Stimulated activated CD4-positive, alpha-beta T cell treated with anti-CD3 and anti-CD28 coated beads, Interleukin-15, amount 100 ng/mL, for 48 hours (primary cell): ENCODE measurements around the gene BRD9.

ENCODE experiments used
- DNase-seq, 2 donors: peaks; one replicate each; pipeline ENCODE4 v3.0.0-alpha.2; 2020; ENCODE audit warnings: low read depth in 2 of 2

The BRD9 gene

DNA sequence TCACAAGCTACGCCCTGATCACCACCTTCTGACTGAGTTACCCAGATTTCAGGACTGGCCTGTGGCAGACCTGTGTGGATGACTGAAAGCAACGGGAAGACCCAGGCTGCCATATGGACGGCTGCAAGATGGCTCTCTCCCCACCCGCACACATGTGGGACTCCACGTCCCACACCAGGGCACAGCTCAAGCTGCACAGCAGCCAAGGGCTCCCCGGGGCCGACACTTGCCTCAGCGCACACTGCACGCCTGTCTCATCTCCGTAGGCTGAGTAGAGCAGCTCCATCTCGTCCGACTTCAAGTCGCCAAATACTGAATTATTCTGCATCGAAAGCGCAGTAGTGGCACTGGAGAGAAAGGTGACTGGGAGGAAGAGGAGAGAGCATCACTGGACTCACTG is 14.5 kb downstream of the BRD9 start:
- DNase-seq: no peak

DNA sequence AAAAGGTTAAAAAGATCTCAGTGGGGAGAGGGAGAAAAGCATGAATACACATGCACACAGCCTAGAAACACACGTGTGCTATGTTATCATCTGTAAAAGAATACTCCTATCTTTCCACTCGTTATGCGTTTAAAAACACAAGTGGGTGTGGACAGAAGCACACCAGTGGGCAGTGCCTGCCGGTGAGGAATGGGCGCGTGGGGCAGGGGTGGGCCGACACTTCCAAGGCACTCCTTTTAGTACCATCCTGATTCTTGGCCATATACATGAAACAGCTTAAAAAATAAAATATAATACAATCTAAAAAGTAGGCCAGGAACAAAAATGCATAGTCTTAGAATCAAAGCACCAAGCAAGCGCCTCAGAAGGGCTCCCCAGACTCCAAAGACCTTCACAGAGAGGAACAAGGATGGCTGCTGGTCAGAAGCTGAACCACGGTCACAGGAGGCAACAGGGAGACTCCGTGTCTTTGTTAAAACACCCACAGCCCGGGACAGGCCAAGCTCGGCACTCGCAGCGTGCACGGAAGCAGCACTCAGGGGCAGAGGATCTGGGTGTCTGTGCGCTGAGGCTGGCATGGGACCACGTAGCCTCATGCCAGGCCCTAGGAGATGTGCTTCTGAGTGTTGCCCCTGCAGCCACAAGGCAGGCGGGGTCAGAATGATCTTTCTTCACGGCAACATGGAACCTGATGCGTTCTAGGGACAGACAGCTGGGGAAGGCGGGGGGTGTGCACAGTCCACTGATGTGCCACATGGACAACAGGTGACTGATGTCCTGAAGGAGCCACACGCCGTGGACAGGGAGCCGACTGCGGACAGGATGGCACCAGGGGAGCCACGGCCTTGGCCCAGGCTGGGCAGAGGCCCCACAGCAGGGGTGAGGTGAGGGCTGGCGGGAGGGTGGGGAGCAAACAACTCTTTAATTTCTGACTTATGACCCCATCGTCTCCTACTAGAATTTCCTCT is 15.9 kb downstream of the BRD9 start:
- no peak for DNase-seq

DNA sequence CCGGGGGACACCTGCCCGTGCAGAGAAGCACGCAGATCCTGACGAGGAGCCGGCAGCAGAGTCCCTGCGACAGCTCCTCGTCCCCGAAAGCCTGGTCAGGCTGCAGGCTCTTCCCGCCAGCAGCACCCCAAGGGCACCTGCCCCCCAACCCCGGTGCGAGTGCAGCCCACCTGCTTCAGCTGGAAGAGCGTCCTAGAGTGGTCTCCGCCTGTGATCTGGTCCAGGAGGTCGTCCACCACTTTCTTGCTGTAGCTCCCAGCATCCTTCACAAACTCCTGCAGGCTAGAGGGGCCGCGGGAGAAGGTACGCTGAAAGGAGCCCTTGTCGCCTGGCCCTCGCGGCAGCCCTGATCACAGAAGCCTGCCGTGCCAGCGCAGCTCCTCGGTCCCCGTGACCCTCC is 16.7 kb downstream of the BRD9 start:
- no peak for DNase-seq

DNA sequence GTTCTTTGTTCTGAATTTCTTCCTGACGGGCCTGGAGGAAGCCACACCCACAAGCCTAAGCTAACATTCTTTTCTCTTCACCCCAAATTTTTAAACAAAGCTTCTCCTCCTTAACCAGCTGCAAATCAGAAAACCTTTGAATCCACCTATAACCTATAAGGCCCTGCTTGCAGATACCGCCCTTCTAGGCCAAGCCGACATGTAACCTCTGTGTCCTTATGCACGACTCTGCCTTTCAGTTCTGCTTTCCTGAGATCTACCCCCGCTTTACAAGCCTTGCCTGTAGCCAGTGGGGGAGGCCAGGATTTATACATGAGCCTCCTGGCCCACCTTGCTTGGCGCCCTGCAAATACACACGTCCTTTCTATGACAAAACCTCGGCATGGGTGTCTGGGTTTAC is 19.3 kb downstream of the BRD9 start:
- DNase-seq: no peak

DNA sequence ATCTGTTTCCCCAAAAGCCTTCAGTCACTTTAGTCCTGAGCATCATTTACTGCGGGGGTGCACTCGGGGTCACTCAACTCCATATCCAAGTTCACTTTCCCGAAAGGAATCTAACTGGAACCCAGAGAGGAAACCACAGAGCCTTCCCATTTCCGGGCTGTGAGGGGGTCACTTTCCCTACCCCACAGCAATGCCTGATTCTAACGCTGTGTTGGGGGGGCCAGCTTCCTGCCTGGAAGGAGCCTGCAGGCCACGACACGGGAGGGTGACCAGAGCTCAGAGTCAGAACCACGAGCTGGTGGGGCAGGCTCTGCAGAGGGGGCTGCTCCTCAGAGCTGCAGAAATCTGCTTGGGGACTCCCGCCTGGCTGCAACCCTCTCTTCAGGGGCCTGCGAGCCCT is 20.3 kb downstream of the BRD9 start:
- DNase-seq: no peak

DNA sequence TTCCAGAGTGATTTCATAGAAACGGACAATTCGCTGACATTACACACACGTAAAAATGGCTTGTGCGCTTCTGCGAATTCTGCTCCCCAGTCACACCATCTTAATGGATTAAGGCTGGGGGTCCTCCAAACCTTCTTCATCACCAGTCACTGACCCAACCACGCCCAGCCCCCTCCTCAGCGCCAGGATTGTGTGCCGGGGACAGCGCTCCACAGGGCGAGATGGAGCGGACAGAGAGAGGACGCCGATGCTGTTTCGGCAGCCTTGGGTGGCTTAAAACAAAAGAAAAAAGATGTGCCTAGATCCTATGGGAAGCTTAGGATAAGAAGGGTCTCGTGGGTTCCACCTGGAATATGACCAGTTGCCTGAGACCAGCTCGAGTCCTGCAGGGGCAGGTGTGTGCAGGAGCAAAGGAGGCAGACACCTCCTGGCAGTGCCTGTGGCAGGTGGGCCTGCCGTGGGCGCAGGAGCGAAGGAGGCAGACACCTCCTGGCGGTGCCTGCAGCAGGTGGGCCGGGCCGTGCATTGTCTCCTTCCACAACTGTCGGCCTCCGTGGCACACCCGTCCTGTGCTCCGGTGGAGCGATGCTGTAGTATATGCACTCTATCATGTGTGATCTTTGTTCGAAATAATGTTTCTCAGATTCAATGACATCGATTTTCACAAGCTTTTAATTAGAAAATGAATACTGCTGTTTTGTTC is 20.9 kb downstream of the BRD9 start:
- no peak for DNase-seq

DNA sequence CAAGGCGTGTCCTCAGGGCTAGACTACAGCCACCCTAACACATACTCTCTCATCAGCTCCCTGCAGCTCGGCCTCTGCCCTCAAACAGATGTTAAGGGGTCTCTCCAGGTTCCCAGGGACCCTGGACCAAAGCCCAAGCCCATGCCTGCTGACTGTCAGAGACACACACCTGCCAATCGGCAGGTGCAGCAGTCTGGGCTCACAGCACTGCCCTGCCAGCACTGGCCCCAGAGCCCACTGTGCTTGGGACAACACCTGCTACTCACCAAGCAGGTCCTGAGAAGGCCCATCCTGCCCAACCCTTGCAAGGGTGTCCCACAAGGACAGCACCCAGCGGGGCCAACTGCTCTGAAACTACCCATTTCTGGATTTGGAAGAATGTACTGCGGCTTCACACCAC is 21.6 kb downstream of the BRD9 start:
- DNase-seq: no peak

DNA sequence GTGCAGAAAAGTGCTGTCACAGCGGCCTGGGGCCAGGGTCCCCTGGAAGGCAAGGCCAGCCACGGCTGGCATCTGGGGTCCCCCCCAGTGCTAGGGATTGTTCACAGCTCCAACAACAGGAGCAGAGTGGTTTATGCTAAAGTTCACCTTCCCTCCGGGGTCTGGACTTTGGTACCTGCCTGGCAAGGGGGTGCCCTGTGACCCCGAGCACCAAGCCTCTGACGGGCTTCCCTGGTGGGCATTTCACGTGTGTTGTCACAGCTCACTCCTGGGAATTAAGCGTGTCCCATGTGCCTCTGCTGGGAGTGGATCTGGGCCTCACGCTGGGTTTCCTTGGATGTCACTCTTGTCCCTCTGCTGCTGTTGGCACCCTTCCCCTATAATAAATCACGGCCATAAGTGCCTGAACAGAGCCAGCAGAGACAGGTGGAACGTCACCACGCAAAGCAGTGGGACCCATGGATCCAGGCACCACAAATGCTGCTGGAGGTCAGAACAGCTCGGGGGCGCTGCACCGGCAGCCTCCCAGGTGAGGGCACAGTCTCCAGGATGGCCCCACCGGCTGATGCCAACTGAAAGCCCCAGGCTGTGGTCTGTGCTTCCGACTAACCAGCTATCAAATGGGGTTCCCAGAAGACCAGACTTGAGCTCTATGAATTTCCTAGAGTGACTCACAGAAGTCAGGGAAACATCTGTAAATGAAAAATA is 24.0 kb downstream of the BRD9 start:
- no peak for DNase-seq

DNA sequence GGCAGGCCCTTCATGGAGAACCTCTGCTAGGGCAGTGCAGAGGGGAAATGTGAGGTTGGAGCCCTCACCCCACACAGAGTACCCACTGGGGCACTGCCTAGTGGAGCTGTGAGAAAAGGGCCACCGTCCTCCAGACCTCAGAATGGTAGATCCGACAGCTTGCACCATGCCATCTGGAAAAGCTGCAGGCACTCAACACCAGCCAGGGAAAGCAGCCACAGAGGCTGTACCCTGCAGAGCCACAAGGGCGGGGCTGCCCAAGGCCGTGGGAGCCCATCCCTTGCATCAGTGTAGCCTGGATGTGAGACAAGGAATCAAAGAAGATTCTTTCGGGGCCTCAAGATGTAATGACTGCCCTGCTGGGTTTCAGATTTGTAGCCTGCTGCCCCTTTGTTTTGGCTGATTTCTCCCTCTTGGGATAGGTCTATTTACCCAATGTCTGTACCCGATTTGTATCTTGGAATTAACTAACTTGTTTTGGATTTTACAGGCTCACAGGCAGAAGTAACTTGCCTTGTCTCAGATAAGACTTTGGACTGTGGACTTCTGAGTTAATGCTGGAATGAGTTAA is 25.2 kb downstream of the BRD9 start:
- no peak for DNase-seq

DNA sequence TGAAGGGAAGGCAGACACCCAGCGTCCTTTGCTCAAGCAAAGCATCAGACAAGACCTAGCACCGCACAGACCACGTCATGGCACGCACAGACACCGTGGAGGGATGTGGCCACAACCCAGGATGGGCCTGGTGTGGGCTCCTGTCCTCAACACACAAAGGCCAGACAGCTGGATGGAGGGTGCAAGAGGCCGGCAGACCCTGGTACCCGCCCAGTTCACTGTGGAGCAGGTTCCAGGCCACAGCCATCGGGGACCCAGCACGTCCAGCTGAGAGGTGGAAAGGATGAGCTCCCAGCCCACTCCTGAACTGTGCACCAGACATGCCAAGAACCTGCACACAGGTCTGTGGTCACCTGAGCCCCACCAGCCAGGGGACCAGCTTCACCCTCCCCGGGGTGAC is 26.8 kb downstream of the BRD9 start:
- DNase-seq: no peak

DNA sequence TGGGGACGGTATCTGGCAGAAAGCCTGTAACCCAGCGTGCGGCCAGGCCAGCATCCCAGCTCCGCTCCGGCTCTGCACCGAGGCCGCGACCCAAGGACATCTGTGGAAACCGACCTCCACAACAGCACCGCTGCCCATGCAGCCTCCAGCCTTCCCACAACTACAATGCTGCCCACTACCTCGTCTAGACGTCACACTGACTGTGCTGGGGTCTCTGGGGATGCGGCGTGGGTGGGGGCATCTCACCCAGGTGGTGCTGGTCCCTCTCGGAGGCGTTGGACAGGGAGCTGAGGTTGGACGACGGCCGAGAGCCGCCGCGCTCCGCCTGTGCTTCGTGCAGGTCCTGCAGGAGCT is 27.5 kb downstream of the BRD9 start:
- no peak for DNase-seq

DNA sequence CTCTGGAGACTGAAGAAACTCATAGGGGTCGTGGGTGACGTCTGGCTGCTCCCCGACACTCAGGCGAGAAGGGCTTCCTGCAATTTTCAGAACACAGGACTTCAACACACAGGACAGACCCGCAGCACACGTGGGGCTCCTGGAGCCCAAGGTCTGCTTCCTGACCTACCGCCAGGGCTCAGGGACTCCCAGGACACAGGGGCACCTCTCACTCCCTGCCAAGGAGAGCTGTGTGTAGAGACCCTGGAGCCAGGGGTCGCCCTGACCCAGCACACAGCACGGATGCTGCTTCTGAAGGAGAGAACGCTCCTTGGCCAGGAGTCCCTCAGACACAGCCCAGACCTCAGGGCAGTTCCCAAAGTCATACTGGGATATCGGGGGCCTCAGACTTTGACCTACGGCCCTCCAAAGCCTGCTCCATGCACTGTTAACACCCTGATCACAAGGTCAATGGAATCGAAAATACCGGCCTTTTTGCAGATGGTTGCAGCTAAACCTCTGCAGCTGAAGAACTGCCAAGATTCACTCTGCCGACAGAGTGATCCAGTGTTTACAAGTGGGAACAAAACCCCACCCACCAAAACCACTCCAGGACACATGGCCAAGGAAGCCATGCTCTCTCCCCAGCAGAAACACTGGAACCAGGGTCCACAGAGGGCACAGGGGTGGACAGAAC is 28.0 kb downstream of the BRD9 start:
- no peak for DNase-seq

DNA sequence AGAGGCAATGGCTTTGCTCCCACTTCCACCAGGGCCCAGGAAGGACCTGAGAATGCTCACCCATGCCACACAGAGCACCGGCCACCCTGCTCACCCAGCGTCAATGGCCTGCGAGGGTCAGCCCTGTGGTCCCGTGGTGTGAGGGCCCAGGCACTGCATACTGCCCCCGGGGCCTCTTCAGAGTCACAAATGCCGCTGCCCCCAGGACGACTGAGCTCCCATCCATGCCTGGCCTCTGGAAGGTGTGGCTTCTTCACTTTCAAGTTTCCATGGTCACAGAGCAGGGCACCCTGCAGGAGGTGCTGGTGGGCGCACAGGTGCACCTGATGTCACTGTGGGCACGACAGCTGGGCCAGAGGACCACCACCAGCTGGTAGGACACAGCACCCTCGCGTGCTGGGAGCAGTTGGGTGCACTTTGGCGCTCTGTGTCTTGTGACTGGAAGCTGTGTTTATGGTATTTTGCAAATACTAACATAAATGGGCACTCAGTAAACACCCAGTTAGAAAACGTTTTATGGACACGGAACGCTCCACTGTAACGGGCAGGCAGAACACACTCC is 29.3 kb downstream of the BRD9 start:
- DNase-seq: no peak

DNA sequence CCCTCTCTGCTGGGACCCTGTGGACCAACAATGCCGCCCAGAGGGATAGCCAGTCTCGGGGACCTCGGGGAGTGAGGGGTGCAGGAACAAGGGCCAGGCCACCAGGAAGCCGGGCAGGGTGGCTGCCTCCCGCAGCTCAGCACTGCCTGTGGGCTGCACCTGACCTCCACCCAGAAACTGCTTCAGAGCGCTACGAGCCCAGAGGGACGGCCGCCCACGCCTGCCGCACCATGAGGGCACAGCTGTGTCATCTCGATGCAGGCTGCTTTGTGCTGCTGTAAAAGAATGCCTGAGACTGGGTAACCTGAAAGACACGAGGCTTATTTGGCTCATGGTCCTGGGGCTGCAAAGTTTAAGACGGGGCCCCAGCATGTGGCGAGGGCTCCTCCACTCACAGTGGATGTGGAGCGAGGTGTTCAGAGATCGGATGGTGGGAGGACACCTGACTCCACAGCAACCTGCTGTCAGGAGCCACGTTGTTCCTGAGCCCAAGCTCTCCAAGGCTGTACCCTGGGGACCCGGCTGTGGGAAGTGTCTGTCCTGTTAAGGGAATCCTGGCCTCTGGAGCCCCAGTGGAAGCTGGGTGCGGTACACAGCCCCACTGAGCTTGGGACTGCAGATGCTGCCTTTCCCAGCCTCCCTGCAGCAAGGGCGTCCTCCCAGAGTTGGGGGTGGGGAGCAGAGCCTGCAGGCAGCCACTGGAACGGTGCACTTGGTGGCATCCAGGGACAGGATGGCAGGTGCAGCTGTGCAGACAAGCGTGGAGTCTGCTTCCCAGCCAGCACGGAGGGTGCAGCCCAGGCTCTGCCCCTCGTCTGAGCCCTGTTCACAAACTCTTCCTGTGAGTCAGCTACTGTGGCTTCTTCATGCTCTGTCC is 30.0 kb downstream of the BRD9 start:
- DNase-seq: no peak

DNA sequence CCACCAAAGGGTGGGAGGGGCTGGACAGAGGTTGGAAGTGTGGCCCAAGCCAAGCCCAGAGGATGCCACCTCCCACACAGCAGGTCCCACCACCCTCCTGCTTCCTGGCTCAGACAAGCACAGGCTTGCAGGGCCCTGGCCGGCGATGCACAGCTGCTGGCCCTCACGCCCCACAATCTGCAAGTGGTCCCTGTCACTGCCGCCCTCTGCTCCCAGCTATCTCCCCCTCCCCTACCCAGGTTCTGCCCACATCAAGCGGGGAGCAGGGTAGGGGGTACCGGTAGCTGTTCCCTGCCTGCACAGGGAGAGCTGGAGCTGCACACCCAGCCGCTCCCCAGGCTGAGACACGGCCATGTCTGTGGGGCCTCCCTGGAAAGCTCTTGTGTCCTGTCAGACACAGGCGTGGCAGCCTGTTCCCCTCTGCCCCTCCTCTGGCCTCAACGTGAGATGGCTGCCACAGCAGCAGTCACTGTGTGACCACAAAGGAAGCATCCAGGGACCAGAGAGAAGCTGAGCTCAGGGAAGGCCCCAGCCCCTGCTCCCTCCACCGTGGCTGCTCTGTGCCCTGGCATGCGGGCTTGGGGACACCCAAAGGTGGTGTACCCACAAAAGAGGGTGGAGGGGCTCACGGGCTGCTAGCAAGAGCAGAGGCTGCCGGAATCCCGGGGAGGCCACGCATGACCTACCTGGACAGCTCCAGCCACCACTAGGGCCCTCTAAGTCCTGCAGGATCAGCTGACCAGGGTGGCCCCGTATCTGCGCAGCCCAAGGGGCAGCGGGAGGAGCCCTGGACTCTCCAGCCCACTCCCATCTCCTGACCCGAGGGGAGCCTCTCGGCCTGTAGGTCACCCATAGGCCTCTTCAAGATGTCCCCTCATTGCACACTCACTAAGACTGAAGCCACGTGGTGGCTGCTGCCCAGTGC is 30.9 kb downstream of the BRD9 start:
- no peak for DNase-seq

DNA sequence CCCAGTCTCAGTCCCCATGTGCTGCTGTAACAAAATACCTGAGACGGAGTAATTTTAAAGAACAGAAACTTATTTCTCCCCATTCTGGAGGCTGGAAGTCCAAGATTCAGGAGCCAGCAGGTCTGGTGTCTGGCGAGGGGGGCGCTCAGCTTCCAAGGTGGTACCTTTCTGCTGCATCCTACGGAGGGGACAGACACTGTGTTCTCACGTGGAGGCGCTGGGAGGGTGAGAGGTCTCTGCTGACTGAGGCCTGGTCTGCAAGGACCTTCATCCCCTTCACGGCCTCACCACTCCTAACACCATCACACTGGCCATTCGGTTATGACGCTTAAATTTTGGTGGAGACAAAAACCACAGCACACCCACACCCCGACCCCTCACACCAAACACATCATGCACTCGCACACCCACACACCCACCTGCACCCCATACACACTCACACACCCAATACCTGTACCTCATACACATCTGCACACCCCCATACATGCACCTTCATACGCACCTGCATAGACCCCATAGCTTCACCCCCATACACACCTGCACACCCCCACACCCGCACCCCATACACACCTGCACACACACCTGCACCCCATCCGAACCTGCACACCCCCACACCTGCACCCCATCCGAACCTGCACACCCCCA is 32.0 kb downstream of the BRD9 start:
- no peak for DNase-seq

DNA sequence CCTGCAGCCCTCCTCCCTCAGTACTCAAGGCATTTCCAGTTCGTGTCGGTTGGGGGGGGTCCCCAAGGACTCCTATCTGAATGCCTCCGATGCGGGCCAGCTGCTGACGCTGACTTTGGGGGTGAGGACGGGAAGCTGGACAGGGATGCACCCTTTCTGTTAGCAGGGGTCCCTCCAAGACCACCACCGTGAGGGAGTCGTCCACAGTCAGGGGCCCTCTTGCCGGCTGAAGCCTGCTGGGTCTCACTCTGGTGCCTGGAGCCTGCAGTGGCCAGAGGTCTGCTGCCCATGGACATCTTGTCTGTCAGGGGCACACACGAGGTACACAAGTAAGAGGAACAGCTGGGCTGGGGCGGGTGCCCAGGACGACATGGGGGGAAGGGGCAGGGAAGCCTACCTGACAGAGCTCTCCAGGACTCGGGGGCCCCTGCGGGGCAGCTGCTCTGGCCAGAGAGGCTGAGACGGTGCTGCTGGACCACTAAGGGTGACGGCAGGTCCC is 32.8 kb downstream of the BRD9 start:
- DNase-seq: no peak

DNA sequence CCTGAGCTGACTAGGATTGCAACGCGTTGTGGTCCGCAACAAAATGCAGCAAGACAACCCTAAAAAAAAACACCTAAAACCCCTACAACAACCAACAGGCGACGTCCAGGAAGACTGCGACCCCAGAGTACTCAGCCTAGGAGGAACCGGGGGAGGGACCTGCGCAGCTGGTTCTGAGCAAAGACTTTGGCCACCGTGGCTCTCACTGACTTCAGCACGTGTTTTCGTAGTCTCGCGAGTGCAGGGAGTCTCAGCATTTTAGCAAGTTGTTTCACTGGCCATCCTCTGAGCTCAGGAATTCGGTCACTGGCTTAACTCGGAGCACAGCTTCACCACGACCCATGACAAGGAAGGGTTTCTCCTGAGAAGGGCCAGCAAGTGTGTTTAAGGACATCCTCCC is 33.2 kb downstream of the BRD9 start:
- no peak for DNase-seq

DNA sequence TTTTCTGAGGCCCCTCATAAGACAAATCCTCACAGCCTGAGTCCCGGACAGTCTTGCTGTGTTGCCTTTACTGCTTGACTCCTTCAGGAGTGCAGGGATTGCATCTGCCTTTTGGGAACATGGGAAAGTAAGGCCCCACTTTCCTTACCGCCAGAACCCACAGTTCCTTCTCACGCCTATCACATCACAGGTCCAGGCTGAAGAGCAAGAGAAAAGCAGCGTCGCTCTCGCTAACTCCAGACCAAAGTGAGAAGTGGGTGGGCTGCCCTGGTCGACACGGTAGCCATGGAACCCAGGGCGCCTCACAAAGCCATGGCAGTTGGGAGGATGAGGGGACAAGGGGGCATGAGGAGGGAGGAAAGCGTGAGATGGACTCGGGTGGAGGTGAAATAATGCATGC is 33.9 kb downstream of the BRD9 start:
- DNase-seq: no peak
